HEK293 (cell line): ENCODE data around the gene HIF1AN.

Experiments used
- CTCF ChIA-PET: fragments of 350-600 bp; formaldehyde crosslinking; extraction: SDS; loops from one replicate; lab custom pipeline; 2021; ENCODE audit warnings: antibody characterized with exemption; lab: Yijun Ruan, JAX
- POLR2A ChIA-PET: fragments of 300-600 bp; formaldehyde crosslinking; extraction: SDS; loops from one replicate; lab custom pipeline; 2020; ENCODE audit warnings: antibody characterized with exemption, inconsistent platforms; lab: Yijun Ruan, JAX
- H3K27ac ChIP-seq: fragments of 200-500 bp; sonication (Bioruptor generic); 2 replicates; pipeline ENCODE4 v1.5.1; 2014; ENCODE audit warnings: low read depth, low read length, control low read depth, inconsistent platforms; ENCODE audit errors: extremely low read depth
- H3K36me3 ChIP-seq, 2 experiments: fragments of 200-500 bp in 1 of 2; sonication (Bioruptor generic) in 1 of 2; 1 replicate in 1 of 2; 2 replicates in 1 of 2; pipeline ENCODE4 v1.5.1; 2014 to 2017; ENCODE audit warnings: inconsistent platforms in 2 of 2, low read length in 2 of 2; ENCODE audit not compliant: control insufficient read depth in 2 of 2, insufficient read depth in 1 of 2
- H3K4me1 ChIP-seq: fragments of 200-500 bp; sonication (Bioruptor generic); 2 replicates; pipeline ENCODE4 v1.5.1; 2014; ENCODE audit warnings: mild to moderate bottlenecking, low read length, inconsistent platforms; ENCODE audit not compliant: control insufficient read depth, insufficient read depth
- H3K4me3 ChIP-seq: 2 replicates; pipeline ENCODE4 v1.5.1; 2011; ENCODE audit warnings: low read depth, mild to moderate bottlenecking, control low read depth, low read length, moderate library complexity
- H3K9me3 ChIP-seq: fragments of 200-500 bp; sonication (Bioruptor generic); 2 replicates; pipeline ENCODE4 v1.5.1; 2014; ENCODE audit warnings: low read depth, low read length, inconsistent platforms; ENCODE audit not compliant: control insufficient read depth, insufficient read depth
- IKZF3 ChIP-seq: fragments of 450-650 bp; IDR thresholded peaks from 2 replicates; pipeline ENCODE4 v1.5.0; 2018; ENCODE audit warnings: missing biosample characterization, mild to moderate bottlenecking, missing genetic modification characterization, moderate library complexity
- SCRT2 ChIP-seq: fragments of 450-650 bp; formaldehyde crosslinking; IDR thresholded peaks from 2 replicates; pipeline ENCODE4 v1.5.1; 2016; ENCODE audit warnings: missing biosample characterization, missing genetic modification characterization
- ZBTB21 ChIP-seq: fragments of 450-650 bp; formaldehyde crosslinking; IDR thresholded peaks from 2 replicates; pipeline ENCODE4 v1.5.1; 2017; ENCODE audit warnings: missing biosample characterization, missing genetic modification characterization
- ZBTB8A ChIP-seq: fragments of 450-650 bp; formaldehyde crosslinking; IDR thresholded peaks from 2 replicates; pipeline ENCODE4 v1.5.1; 2016; ENCODE audit warnings: missing biosample characterization, missing genetic modification characterization
- ZFP3 ChIP-seq: fragments of 450-650 bp; formaldehyde crosslinking; IDR thresholded peaks from 2 replicates; pipeline ENCODE4 v1.5.1; 2016; ENCODE audit warnings: low read depth, missing biosample characterization, missing genetic modification characterization
- ZNF112 ChIP-seq: fragments of 450-650 bp; formaldehyde crosslinking; IDR thresholded peaks from 2 replicates; pipeline ENCODE4 v1.5.0; 2017; ENCODE audit warnings: missing biosample characterization, missing genetic modification characterization
- ZNF132 ChIP-seq: fragments of 450-650 bp; formaldehyde crosslinking; IDR thresholded peaks from 2 replicates; pipeline ENCODE4 v1.5.1; 2017; ENCODE audit warnings: missing biosample characterization, missing genetic modification characterization, borderline replicate concordance
- ZNF175 ChIP-seq: fragments of 450-650 bp; formaldehyde crosslinking; IDR thresholded peaks from 2 replicates; pipeline ENCODE4 v1.5.1; 2016; ENCODE audit warnings: missing biosample characterization, missing genetic modification characterization
- ZNF266 ChIP-seq: fragments of 450-650 bp; formaldehyde crosslinking; IDR thresholded peaks from 2 replicates; pipeline ENCODE4 v1.5.1; 2016; ENCODE audit warnings: missing biosample characterization, missing genetic modification characterization, low read depth
- ZNF292 ChIP-seq: fragments of 450-650 bp; formaldehyde crosslinking; IDR thresholded peaks from 2 replicates; pipeline ENCODE4 v1.5.1; 2016; ENCODE audit warnings: low read depth, missing biosample characterization, missing genetic modification characterization, borderline replicate concordance
- ZNF426 ChIP-seq: fragments of 450-650 bp; formaldehyde crosslinking; IDR thresholded peaks from 2 replicates; pipeline ENCODE4 v1.5.1; 2017; ENCODE audit warnings: missing biosample characterization, missing genetic modification characterization, mild to moderate bottlenecking, inconsistent platforms, moderate library complexity
- ZNF514 ChIP-seq: fragments of 450-650 bp; formaldehyde crosslinking; IDR thresholded peaks from 2 replicates; pipeline ENCODE4 v1.5.1; 2016; ENCODE audit warnings: missing biosample characterization, missing genetic modification characterization
- ZNF549 ChIP-seq: fragments of 450-650 bp; IDR thresholded peaks from 2 replicates; pipeline ENCODE4 v1.5.1; 2018; ENCODE audit warnings: missing biosample characterization, missing genetic modification characterization, mild to moderate bottlenecking, inconsistent platforms, moderate library complexity
- ZNF610 ChIP-seq: fragments of 450-650 bp; formaldehyde crosslinking; IDR thresholded peaks from 2 replicates; pipeline ENCODE4 v1.5.1; 2016; ENCODE audit warnings: missing biosample characterization, missing genetic modification characterization, borderline replicate concordance
- ZNF629 ChIP-seq: fragments of 450-650 bp; formaldehyde crosslinking; IDR thresholded peaks from 2 replicates; pipeline ENCODE4 v1.5.1; 2017; ENCODE audit warnings: missing biosample characterization, missing genetic modification characterization
- ZNF707 ChIP-seq: fragments of 450-650 bp; formaldehyde crosslinking; IDR thresholded peaks from 2 replicates; pipeline ENCODE4 v1.5.1; 2016; ENCODE audit warnings: missing biosample characterization, missing genetic modification characterization
- ZNF76 ChIP-seq: fragments of 450-650 bp; formaldehyde crosslinking; IDR thresholded peaks from 2 replicates; pipeline ENCODE4; 2016; ENCODE audit warnings: low read depth, missing biosample characterization, missing genetic modification characterization, borderline replicate concordance
- ZNF777 ChIP-seq: fragments of 450-650 bp; formaldehyde crosslinking; IDR thresholded peaks from 2 replicates; pipeline ENCODE4 v1.5.1; 2017; ENCODE audit warnings: missing biosample characterization, missing genetic modification characterization, borderline replicate concordance
- ZNF792 ChIP-seq: fragments of 450-650 bp; formaldehyde crosslinking; IDR thresholded peaks from 2 replicates; pipeline ENCODE4 v1.5.1; 2016; ENCODE audit warnings: missing biosample characterization, missing genetic modification characterization
- TF ChIP-seq, protein P1 (sequence below): fragments of 450-650 bp; formaldehyde crosslinking; IDR thresholded peaks from 2 replicates; pipeline ENCODE4 v1.5.1; 2016; ENCODE audit warnings: missing biosample characterization, missing genetic modification characterization
- TF ChIP-seq, protein P2 (sequence below): fragments of 450-650 bp; formaldehyde crosslinking; IDR thresholded peaks from 2 replicates; pipeline ENCODE4 v1.5.1; 2017; ENCODE audit warnings: missing biosample characterization, missing genetic modification characterization
- TF ChIP-seq, protein P3 (sequence below): fragments of 450-650 bp; formaldehyde crosslinking; IDR thresholded peaks from 2 replicates; pipeline ENCODE4 v1.5.1; 2016; ENCODE audit warnings: missing biosample characterization, missing genetic modification characterization

HIF1AN gene

DNA sequence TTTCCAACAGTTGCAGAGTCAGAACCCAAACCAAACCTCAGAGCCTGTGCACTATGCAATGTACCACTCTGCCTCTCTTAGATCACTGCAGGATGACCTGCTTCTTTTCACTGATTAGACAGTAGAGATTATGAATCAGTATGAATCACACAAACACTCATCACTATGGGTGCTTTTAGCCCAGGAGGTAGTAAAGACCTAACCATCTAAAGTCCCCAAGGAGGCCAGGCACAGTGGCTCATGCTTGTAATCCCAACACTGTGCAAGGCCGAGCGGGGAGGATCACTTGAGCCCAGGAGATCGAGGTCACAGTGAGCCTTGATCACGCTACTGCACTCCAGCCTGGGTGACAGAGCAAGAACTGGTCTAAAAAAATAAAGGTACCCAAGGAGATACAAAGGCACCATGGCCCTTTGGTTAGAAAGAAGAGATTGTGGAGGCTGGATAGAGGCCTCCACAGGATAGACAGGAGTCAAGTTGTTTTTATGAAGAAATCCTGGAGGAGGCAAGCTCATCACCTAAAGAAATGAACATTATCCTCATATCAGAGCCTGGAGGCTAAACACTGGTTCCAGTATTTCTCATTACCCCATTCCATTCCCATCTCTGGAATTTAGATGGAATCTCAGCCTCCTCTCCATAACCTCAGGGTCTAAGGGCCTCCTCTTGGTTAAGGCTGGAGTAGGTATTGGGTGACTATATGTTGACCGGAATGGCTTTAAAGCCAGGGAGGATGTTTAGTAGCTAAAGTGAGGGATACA is 29.0 kb upstream of the HIF1AN start:
- H3K4me1 ChIP-seq: no peaks in the 10 kb centered on the region
- TF ChIP-seq, protein P1, sequence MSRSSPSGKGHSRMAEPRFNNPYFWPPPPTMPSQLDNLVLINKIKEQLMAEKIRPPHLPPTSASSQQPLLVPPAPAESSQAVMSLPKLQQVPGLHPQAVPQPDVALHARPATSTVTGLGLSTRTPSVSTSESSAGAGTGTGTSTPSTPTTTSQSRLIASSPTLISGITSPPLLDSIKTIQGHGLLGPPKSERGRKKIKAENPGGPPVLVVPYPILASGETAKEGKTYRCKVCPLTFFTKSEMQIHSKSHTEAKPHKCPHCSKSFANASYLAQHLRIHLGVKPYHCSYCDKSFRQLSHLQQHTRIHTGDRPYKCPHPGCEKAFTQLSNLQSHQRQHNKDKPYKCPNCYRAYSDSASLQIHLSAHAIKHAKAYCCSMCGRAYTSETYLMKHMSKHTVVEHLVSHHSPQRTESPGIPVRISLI: no peak
- TF ChIP-seq ZBTB21 (tag by site-specific recombination): no peak
- no peak for TF ChIP-seq ZNF426 (tag by site-specific recombination)
- no peak for TF ChIP-seq ZFP3 (tag by site-specific recombination)
- TF ChIP-seq ZNF112: no peak
- TF ChIP-seq ZNF707 (tag by site-specific recombination): no peak
- TF ChIP-seq ZNF132 (tag by site-specific recombination): no peak
- TF ChIP-seq ZBTB8A (tag by site-specific recombination): no peak
- TF ChIP-seq, all 188 proteins: peak for 0
- CTCF ChIA-PET: interaction anchor here (0.6 to 8.8 kb wide), 7 partner anchors 11 to 372 kb away, joined by 4 to 97 read pairs (median 7); no protein-coding TSS in a partner anchor
- POLR2A ChIA-PET: no interaction called here
- Histone ChIP-seq H3K4me3 (no peak overlapping the region), H3K27ac (no peak overlapping the region), H3K36me3 (peaks cover 0 to 60% of the 10 kb centered on the region in 2 experiments; a peak in 2 of 3 replicates), H3K9me3 (no peaks in the 10 kb centered on the region)

DNA sequence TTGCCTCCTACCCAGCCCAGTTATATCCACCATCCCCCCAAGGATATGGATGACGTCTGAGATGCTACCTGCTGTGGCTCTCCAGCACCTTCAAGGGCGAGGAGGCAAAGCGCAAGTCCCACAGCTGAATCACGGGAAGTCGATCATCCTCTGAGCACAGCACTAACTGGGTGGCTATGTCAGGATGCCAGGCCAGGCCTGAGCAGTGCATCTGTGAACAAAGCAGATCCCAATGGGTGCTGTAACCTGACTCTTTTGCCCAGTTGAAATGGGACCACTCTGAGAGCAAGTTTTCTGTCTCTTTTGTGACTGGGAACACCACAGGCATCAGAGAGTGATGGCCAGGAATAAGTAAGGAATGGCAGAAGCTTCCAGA is 28.4 kb upstream of the HIF1AN start:
- H3K36me3 ChIP-seq: peaks cover 0 to 60% of the 10 kb centered on the region in 2 experiments; a peak in 1 of 3 replicates
- CTCF ChIA-PET: interaction anchor here (0.6 to 8.8 kb wide), 7 partner anchors 11 to 372 kb away, joined by 4 to 97 read pairs (median 7); no protein-coding TSS in a partner anchor
- POLR2A ChIA-PET: no interaction called here
- H3K9me3 ChIP-seq: no peaks in the 10 kb centered on the region
- no peak overlapping the region for H3K4me3 ChIP-seq
- TF ChIP-seq SCRT2 (tag by site-specific recombination) (no peak), ZNF266 (tag by site-specific recombination) (no peak), ZNF777 (tag by site-specific recombination) (no peak), ZNF629 (tag by site-specific recombination) (no peak), ZNF76 (tag by site-specific recombination) (no peak), ZNF514 (no peak), ZNF292 (tag by site-specific recombination) (no peak), ZNF549 (tag by site-specific recombination) (no peak), ZNF792 (tag by site-specific recombination) (no peak), ZNF610 (no peak), ZNF175 (tag by site-specific recombination) (no peak), IKZF3 (tag by site-specific recombination) (no peak)
- TF ChIP-seq, protein P2, sequence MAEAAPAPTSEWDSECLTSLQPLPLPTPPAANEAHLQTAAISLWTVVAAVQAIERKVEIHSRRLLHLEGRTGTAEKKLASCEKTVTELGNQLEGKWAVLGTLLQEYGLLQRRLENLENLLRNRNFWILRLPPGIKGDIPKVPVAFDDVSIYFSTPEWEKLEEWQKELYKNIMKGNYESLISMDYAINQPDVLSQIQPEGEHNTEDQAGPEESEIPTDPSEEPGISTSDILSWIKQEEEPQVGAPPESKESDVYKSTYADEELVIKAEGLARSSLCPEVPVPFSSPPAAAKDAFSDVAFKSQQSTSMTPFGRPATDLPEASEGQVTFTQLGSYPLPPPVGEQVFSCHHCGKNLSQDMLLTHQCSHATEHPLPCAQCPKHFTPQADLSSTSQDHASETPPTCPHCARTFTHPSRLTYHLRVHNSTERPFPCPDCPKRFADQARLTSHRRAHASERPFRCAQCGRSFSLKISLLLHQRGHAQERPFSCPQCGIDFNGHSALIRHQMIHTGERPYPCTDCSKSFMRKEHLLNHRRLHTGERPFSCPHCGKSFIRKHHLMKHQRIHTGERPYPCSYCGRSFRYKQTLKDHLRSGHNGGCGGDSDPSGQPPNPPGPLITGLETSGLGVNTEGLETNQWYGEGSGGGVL: no peak
- TF ChIP-seq, protein P3, sequence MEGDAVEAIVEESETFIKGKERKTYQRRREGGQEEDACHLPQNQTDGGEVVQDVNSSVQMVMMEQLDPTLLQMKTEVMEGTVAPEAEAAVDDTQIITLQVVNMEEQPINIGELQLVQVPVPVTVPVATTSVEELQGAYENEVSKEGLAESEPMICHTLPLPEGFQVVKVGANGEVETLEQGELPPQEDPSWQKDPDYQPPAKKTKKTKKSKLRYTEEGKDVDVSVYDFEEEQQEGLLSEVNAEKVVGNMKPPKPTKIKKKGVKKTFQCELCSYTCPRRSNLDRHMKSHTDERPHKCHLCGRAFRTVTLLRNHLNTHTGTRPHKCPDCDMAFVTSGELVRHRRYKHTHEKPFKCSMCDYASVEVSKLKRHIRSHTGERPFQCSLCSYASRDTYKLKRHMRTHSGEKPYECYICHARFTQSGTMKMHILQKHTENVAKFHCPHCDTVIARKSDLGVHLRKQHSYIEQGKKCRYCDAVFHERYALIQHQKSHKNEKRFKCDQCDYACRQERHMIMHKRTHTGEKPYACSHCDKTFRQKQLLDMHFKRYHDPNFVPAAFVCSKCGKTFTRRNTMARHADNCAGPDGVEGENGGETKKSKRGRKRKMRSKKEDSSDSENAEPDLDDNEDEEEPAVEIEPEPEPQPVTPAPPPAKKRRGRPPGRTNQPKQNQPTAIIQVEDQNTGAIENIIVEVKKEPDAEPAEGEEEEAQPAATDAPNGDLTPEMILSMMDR (tag by site-specific recombination): no peak
- no peak overlapping the region for H3K27ac ChIP-seq
- no peaks in the 10 kb centered on the region for H3K4me1 ChIP-seq
